Stimulated activated effector memory CD8-positive, alpha-beta T cell treated with anti-CD3 and anti-CD28 coated beads, Interleukin-12 subunit alpha, Interleukin-12 subunit beta, amount 100 ng/mL, for 72 hours (primary cell): ENCODE data around the gene ELL.
"Not testable (repeated sequence)": the region's sequence is repeated elsewhere in the genome, so short reads cannot be mapped to it uniquely, and the experiment has no call there.

ENCODE experiments used
- ATAC-seq: fragments of 150-1000 bp; cut with Tn5 transposase; 2 replicates; pipeline ENCODE4 v1.10.0; 2021
- DNase-seq, 2 donors: peaks; one replicate each; pipeline ENCODE4 v3.0.0; 2021 to 2022; ENCODE audit warnings: low spot score in 2 of 2
- H3K27ac Mint-ChIP-seq: one replicate; pipeline ENCODE4 v1.8.0; 2022; ENCODE audit warnings: mild to moderate bottlenecking, mixed read lengths
- H3K36me3 Mint-ChIP-seq: one replicate; pipeline ENCODE4 v1.8.0; 2022; ENCODE audit warnings: mild to moderate bottlenecking, mixed read lengths
- H3K4me1 Mint-ChIP-seq: one replicate; pipeline ENCODE4 v1.8.0; 2022; ENCODE audit warnings: mixed read lengths
- H3K4me3 Mint-ChIP-seq: one replicate; pipeline ENCODE4 v1.8.0; 2022; ENCODE audit warnings: mild to moderate bottlenecking, mixed read lengths
- H3K9me3 Mint-ChIP-seq: one replicate; pipeline ENCODE4 v1.8.0; 2022; ENCODE audit warnings: mixed read lengths

ELL gene

DNA sequence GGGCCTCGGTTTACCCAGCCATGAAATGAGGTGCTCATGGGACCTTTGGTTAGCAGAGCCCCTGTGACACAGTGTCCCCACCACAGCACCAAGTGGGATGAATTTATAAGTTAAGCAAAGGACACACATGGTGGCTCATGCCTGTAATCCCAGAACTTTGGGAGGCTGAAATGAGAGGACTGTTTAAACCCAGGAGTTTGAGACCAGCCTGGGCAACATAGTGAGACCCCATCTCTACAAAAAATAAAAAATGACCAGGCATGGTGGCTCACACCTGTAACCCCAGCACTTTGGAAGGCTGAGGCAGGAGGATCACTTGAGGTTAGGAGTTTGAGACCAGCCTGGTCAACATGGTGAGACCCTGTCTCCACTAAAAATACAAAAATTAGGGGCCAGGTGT is 18.3 kb upstream of the ELL start:
- DNase-seq, H3K9me3 Mint-ChIP-seq, ATAC-seq, H3K4me3 Mint-ChIP-seq: not testable (repeated sequence)
- peaks cover 93% of the 10 kb centered on the region for H3K36me3 Mint-ChIP-seq
- peak overlapping the region; percentile 32 for H3K27ac Mint-ChIP-seq
- H3K4me1 Mint-ChIP-seq = peaks cover 32% of the 10 kb centered on the region

DNA sequence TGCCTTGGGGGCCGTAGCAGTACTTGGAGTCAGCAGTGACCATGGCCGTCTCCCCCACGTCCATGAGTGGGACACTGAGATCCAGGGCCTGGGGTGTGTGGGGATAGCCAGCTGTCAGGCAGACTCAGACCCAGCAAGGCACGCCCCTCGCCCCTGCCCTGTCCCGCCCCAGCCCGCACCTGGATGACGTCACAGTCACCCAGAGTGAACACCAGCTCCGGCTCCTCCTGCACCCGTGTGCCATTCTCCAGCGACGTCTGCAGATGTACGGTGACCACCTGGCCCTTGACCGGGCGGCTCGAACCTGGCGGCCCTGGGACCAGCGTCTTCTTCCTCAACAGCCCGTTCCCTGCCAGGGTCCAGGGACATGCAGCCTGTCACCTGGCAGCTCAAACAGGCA is 17.5 kb upstream of the ELL start:
- ATAC-seq (no peak), DNase-seq (no peak)
- H3K27ac Mint-ChIP-seq = no peak overlapping the region
- H3K9me3 Mint-ChIP-seq = no peaks in the 10 kb centered on the region
- peaks cover 29% of the 10 kb centered on the region for H3K4me1 Mint-ChIP-seq
- H3K36me3 Mint-ChIP-seq = peaks cover 93% of the 10 kb centered on the region
- H3K4me3 Mint-ChIP-seq = no peak overlapping the region

DNA sequence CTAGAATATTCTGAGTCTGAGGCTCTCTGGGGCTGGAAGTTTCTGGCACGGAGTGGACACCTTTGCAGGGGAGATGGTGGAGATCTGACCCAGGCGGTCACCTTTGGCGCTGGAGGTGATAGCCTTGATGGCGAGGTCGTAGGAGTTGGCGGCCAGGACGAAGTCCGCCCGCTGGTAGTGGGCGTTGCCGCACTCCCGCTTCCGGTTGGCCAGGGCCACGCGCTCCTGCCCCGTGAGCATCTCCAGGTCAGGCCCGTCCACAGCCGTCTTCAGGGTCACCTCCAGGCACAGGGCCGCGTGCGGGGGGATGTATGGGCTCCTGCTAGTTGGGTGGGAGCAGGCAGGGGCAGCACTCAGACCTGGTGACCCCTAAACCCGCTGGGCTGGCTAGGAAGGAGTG is 16.2 kb upstream of the ELL start:
- H3K27ac Mint-ChIP-seq = no peak overlapping the region
- H3K4me3 Mint-ChIP-seq = no peak overlapping the region
- DNase-seq (no peak), ATAC-seq (no peak)
- H3K4me1 Mint-ChIP-seq = peaks cover 22% of the 10 kb centered on the region
- peaks cover 96% of the 10 kb centered on the region for H3K36me3 Mint-ChIP-seq
- no peaks in the 10 kb centered on the region for H3K9me3 Mint-ChIP-seq

DNA sequence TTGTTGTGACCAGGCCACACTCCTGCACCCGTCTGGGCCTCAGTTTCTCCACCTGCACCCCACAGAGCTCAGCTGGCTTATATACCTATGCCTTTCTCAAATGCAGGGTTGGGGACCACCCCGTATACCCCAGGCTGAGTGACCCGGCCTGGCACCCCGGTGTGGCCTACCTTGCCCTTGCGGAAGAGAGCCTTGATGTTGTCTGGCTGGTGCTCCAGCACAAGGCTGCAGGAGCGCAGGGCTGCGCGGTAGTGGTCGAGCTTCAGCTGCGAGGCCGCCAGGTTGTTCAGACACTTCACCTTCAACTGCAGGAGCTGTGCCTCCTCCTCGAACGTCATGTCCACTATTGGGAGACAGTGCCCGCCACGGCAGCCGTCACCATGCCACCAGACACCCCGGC is 15.6 kb upstream of the ELL start:
- DNase-seq (no peak), ATAC-seq (no peak)
- H3K36me3 Mint-ChIP-seq = peaks cover 100% of the 10 kb centered on the region
- no peaks in the 10 kb centered on the region for H3K9me3 Mint-ChIP-seq
- no peak overlapping the region for H3K4me3 Mint-ChIP-seq
- peaks cover 18% of the 10 kb centered on the region for H3K4me1 Mint-ChIP-seq
- H3K27ac Mint-ChIP-seq = no peak overlapping the region

DNA sequence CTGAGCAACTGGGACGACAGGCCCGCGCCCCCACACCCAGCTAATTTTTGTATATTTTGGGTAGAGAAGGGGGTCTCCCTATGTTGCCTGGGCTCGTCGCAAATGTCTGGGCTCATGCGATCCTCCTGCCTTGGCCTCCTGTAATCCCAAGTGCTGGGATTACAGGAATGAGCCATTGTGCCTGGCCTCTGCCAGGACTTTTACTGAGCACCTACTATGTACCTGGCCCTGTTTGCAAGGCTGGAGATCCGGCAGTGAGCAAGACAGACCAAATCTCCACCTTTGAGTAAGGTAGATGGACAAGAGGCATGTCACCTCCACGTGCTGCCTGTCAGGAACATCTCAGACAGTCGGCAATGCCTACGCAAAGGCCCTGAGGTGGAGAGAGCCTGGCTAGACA is 14.6 kb upstream of the ELL start:
- DNase-seq = no peak
- H3K36me3 Mint-ChIP-seq = peaks cover 99% of the 10 kb centered on the region
- H3K9me3 Mint-ChIP-seq = no peaks in the 10 kb centered on the region
- no peak for ATAC-seq
- H3K4me3 Mint-ChIP-seq = no peak overlapping the region
- H3K4me1 Mint-ChIP-seq = peaks cover 8% of the 10 kb centered on the region
- no peak overlapping the region for H3K27ac Mint-ChIP-seq

DNA sequence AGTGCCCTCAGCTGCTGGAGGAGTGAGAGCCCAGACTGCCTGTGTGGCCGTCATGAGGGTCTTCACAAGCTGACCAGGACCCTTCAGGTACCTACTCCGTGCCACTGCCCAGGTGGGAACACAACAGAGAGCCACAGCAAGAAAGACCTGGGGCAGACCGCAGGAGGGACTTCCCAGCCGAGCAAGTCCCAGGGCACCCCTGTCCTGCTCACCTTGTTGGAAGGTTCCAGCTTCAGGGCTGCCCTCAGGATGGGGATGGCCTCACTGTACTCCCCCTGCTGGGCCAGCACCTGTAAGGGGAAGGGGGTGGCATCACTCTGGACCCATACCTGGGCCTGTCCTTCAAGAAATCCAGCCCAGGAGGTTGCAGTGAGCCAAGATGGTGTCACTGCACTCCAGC is 11.2 kb upstream of the ELL start:
- no peaks in the 10 kb centered on the region for H3K4me1 Mint-ChIP-seq
- H3K27ac Mint-ChIP-seq = peak overlapping the region; percentile 17
- no peak overlapping the region for H3K4me3 Mint-ChIP-seq
- DNase-seq = no peak
- ATAC-seq = no peak
- H3K36me3 Mint-ChIP-seq = peaks cover 75% of the 10 kb centered on the region
- H3K9me3 Mint-ChIP-seq = no peaks in the 10 kb centered on the region

DNA sequence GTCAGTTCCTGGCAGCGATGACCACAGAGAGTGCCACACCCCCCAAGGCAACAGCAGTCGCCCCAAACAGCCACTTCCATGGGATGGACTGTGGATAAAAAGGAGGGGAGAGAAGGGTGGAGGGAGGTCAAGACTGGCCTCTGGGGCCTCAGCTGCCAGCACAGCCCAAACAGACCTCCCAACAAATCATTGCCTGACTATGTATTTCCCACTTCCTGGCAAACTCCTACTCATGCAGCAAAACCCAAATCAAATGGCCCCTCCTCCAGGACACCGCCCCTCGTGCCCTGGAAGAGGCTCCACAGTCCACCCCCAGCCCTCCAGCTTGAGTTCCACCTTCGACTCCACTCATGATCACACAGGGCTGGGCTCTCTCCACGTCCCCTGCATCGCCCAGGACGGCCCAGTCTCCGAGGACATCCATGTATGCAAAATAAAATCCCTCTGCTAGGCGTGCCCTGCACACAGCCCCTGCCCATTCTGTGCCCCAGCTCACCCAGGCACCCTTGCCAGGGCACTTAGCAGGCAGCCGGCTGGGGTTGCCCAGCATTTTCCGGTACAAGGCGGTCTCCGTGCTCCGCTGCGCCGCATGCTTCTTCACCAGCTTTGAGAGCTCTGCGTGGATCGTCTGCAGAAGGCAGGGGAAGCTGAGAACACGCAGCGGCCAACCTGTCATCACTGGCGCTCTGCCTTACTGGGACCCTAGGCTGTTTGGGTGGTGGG is 10.5 kb upstream of the ELL start:
- H3K9me3 Mint-ChIP-seq = no peaks in the 10 kb centered on the region
- H3K27ac Mint-ChIP-seq = peak overlapping the region; percentile 17
- no peak overlapping the region for H3K4me3 Mint-ChIP-seq
- no peak for DNase-seq
- H3K4me1 Mint-ChIP-seq = no peaks in the 10 kb centered on the region
- no peak for ATAC-seq
- H3K36me3 Mint-ChIP-seq = peaks cover 68% of the 10 kb centered on the region

DNA sequence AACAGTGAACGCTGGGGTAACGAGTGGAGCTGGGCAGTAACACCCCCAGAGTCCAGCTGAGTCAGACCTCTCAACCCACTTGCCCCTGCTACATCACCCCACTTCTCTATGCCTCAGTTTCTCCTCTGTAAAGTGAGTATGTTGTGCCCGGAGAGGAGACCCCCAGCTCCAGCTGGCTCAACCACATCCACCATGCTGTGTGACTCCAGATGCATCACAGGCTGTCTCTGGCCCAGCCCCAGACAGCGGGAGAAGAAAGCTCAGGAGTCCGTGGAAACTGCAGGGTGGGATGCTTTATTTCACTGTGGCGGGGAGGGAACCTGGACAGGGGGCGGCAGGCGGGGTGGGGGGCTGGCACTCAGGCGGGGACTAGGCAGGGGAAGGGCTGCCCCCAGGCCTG is 9.6 kb upstream of the ELL start:
- Mint-ChIP-seq H3K36me3 (peaks cover 59% of the 10 kb centered on the region), H3K27ac (no peak overlapping the region), H3K4me3 (no peak overlapping the region), H3K4me1 (no peaks in the 10 kb centered on the region), H3K9me3 (no peaks in the 10 kb centered on the region)
- ATAC-seq (no peak), DNase-seq (no peak)

DNA sequence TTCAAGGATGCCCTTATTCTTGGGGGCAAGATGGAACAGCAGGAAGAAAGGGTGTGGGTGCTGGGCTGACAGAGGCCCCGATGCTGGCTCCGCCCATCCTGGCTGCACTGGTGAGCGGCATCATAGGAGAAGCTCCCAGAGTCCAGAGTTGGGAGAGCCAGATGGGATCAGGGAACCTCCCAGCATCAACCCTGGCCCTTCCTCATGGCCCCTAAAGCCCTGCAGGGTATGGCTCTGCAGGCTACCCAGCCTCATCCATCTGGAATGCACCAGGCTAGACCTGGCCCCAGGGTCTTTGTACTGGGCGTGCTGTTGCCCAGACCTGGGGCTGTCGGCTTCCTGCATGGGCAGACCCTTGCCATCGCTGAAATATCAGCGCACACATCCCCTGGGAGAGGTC is 7.9 kb upstream of the ELL start:
- H3K4me1 Mint-ChIP-seq = no peaks in the 10 kb centered on the region

DNA sequence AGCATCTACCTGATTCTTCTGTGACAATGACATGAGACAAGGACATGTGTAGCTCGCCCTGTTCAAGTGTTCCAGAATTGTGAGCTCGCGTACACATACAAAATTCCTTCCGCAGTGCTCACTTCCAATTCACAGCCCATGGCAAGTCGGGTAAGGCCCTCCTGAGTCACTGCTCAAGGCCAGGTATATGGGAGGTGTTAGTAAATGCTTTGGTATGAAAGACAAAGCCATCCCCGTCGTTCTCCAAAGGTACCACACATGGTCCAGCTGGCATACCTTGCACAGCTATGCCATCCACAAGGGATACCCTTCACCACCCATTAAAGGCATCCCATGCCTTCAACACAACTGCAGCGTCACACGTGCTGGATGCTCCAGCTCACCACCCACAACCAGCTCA is 4.4 kb upstream of the ELL start:
- no peak overlapping the region for H3K27ac Mint-ChIP-seq
- H3K36me3 Mint-ChIP-seq = peaks cover 16% of the 10 kb centered on the region
- no peak for DNase-seq
- H3K4me3 Mint-ChIP-seq = no peak overlapping the region
- no peaks in the 10 kb centered on the region for H3K9me3 Mint-ChIP-seq
- ATAC-seq = no peak
- no peaks in the 10 kb centered on the region for H3K4me1 Mint-ChIP-seq

More for the DNA sequence above, 7.9 kb upstream of the ELL start:
- Mint-ChIP-seq H3K36me3 (peaks cover 42% of the 10 kb centered on the region), H3K27ac (no peak overlapping the region), H3K4me3 (no peak overlapping the region), H3K9me3 (no peaks in the 10 kb centered on the region)
- DNase-seq (no peak), ATAC-seq (peak; percentile 29)

DNA sequence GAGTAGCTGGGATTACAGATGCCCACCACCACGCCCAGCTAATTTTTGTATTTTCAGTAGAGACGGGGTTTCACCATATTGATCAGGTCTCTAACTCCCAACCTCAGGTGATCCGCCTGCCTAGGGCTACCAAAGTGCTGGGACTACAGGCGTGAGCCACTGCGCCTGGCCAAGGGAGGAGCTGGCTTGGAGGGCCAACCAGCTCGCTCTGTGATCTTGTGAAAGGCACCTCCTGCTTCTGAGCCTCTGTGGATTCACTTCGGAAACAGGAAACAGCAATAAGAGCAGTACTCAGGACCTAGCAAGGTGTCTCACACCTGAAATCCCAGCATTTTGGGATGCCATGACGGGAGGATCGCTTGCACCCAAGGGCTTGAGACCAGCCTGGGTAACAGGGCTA is 2.0 kb upstream of the ELL start:
- DNase-seq = no peak
- Mint-ChIP-seq H3K27ac (peak overlapping the region; percentile 67), H3K4me3 (peak overlapping the region; percentile 96), H3K9me3 (no peaks in the 10 kb centered on the region), H3K36me3 (peaks cover 33% of the 10 kb centered on the region), H3K4me1 (peaks cover 19% of the 10 kb centered on the region)
- ATAC-seq = no peak

DNA sequence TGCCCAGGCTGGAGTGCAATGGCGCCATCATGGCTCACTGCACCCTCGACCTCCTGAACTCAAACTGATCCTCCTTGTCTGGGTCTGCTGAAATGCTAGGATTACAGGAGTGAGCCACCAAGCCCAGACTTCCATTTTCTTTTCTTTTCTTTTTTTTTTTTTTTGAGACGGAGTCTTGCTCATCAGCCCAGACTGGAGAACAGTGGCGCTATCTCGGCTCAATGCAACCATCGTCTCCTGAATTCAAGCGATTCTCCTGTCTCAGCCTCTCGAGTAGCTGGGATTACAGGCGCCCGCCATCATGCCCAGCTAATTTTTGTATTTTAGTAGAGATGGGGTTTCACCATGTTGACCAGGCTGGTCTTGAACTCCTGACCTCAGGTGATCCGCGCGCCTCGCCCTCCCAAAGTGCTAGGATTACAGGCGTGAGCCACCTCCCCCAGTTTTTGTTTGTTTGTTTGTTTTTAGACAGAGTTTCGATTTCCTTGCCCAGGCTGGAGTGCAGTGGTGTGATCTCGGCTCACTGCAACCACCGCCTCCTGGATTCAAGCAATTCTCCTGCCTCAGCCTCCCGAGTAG is 1.1 kb upstream of the ELL start:
- Mint-ChIP-seq H3K36me3 (peaks cover 31% of the 10 kb centered on the region), H3K27ac (peak overlapping the region; percentile 96), H3K4me3 (peak overlapping the region; percentile 96), H3K4me1 (peaks cover 28% of the 10 kb centered on the region)
- DNase-seq, H3K9me3 Mint-ChIP-seq, ATAC-seq: not testable (repeated sequence)

DNA sequence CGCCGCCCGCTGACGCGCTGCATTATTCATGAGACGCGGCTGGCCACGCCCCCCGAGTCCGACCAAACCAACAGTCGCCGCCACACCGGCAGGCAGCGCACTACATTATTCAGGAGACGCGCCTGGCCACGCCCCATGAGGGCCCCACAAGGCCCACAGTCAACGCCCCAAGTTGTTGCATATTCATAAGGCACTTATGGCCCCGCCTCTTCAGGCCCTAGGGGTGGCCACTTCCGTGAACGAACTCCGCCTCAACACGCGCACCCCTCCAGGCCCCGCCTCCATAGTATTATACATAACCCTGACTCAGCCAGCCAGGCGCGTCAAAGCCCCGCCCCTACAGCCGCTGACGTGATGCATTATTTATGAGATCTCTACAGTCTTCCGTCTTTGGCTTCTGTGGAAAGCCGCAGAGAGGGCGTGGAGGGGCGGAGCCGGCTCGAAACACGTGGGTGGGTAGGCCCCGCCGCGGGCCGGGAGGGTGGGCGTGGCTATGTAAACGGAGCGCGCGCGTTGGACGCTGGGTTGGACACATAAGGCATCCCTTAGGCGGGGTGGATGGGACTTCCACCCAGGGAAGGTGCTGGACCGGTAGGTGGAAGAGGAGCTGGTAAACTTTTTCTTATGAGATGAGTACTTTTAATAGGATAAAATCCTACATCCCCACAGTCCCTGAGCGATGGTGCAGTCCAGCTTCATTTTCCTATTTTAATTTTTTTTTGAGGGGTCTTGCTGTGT is 423 bp upstream of the ELL start:
- peaks cover 34% of the 10 kb centered on the region for H3K4me1 Mint-ChIP-seq
- peak overlapping the region; percentile 96 for H3K27ac Mint-ChIP-seq
- peak; percentile 95 for ATAC-seq
- no peaks in the 10 kb centered on the region for H3K9me3 Mint-ChIP-seq
- peaks cover 37% of the 10 kb centered on the region for H3K36me3 Mint-ChIP-seq
- peak overlapping the region; percentile 96 for H3K4me3 Mint-ChIP-seq
- DNase-seq = peak; percentile 99 to 100

DNA sequence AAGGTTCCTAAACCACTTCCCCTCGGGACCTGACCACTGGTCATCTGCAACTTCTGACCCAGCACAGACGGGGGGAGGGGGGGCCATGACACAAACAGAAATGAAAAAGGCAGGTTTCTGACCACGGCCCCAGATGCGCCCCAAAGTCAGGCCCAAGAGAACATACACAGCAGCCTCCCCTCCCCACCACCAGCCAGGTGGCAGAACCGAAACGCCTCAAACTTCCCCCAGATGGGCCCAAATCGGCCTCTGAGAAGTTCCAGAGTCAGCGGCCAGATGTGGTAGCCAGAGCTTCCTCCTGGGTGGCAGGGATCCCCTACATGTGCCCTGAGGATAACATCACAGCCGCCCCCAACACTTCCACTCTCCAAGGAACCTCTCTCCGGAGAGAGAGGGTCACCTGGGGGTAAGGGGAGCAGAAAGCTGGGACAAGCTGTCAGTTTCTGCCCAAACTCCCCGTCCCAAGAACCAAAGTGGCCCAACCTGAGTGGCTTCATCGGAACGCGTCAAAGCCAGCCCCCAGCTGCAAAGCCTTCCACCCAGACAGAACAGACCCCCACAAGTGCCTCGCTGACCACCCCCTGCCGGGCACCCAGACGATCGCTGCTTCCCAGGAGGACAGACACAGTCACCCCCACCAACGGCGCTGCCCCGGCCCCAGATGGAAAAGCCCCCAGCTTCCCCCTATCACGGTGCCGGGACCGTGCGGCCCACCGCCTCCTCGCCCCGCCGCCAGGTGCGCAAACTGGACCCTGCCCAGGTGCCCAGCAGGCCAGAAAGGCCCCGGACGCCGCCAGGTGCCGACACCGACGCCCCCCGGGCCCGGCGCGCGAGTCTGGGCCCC is 800 bp downstream of the ELL start:
- Mint-ChIP-seq H3K4me1 (peaks cover 45% of the 10 kb centered on the region), H3K9me3 (no peaks in the 10 kb centered on the region), H3K27ac (peak overlapping the region; percentile 96), H3K36me3 (peaks cover 37% of the 10 kb centered on the region), H3K4me3 (peak overlapping the region; percentile 96)
- DNase-seq = peak in 1 of 2 donors; percentile 67
- ATAC-seq = no peak
